ENCODE measurements around the gene SRGAP1.

Gene SRGAP1

GRCh38 chr12:64172143-64172970 lies 327.9 kb downstream of the SRGAP1 start:
- in situ Hi-C loops (cut with HindIII; ENCODE audit: low sequenced_read_pairs) = no loop called here
- DNase-seq (ENCODE audit: low read depth) = no peak
- H3K4me3 ChIP-seq (ENCODE audit: low read depth, low read length) = no peak overlapping the region
- TF ChIP-seq, protein P1, sequence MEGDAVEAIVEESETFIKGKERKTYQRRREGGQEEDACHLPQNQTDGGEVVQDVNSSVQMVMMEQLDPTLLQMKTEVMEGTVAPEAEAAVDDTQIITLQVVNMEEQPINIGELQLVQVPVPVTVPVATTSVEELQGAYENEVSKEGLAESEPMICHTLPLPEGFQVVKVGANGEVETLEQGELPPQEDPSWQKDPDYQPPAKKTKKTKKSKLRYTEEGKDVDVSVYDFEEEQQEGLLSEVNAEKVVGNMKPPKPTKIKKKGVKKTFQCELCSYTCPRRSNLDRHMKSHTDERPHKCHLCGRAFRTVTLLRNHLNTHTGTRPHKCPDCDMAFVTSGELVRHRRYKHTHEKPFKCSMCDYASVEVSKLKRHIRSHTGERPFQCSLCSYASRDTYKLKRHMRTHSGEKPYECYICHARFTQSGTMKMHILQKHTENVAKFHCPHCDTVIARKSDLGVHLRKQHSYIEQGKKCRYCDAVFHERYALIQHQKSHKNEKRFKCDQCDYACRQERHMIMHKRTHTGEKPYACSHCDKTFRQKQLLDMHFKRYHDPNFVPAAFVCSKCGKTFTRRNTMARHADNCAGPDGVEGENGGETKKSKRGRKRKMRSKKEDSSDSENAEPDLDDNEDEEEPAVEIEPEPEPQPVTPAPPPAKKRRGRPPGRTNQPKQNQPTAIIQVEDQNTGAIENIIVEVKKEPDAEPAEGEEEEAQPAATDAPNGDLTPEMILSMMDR (IDR thresholded peaks at IDR 0.05; ENCODE audit: low read depth, low read length, missing control alignments) = no peak

GRCh38 chr12:64173456-64173855 lies 329.0 kb downstream of the SRGAP1 start:
- DNase-seq (ENCODE audit: low read depth) = no peak
- in situ Hi-C loops (cut with HindIII; ENCODE audit: low sequenced_read_pairs) = no loop called here
- H3K4me3 ChIP-seq (ENCODE audit: low read depth, low read length) = no peak overlapping the region
- TF ChIP-seq, protein P1 (IDR thresholded peaks at IDR 0.05; ENCODE audit: low read depth, low read length, missing control alignments) = no peak

DNA sequence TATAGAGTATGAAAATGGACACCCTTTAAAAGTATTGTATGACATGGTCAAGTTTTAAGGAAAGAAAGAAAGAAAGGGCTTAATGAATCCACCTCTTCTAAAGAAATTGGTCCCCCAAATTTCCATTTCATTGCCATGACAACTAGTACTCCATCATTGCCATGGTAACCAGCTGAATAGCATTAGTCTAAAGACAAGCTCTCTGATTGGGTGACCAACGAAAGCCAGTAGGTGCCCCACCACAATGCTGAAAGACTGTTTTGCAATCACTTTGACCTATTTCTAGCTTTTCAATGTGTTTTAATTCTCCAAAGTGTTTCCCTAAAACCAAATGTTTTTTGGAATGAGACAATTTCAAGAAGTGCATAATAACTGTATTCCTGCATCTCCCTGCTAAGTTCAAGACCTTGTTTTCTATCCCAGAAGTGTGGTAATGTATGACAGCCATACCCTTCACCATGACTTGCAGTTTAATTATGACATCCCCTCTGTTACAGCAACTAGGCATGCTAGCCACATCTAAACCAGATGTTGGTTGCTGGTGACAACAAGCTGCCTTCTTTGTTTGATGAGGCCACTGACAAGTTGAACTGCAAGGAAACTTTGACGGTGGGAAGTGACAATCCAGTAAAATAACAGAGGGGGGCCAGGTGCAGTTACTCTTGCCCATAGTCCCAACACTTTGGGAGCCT lies 330.9 kb downstream of the SRGAP1 start:
- in situ Hi-C loops (cut with HindIII; ENCODE audit: low sequenced_read_pairs) = no loop called here
- no peak for DNase-seq (ENCODE audit: low read depth)
- TF ChIP-seq, protein P1 (IDR thresholded peaks at IDR 0.05; ENCODE audit: low read depth, low read length, missing control alignments) = no peak

GRCh38 chr12:64177001-64177400 lies 332.5 kb downstream of the SRGAP1 start:
- TF ChIP-seq, protein P1 (IDR thresholded peaks at IDR 0.05; ENCODE audit: low read depth, low read length, missing control alignments) = no peak
- in situ Hi-C loops (cut with HindIII; ENCODE audit: low sequenced_read_pairs) = no loop called here
- no peak for DNase-seq (ENCODE audit: low read depth)
- H3K4me3 ChIP-seq (ENCODE audit: low read depth, low read length) = no peak overlapping the region

More for the DNA sequence above, 330.9 kb downstream of the SRGAP1 start:
- no peak overlapping the region for H3K4me3 ChIP-seq (ENCODE audit: low read depth, low read length)

DNA sequence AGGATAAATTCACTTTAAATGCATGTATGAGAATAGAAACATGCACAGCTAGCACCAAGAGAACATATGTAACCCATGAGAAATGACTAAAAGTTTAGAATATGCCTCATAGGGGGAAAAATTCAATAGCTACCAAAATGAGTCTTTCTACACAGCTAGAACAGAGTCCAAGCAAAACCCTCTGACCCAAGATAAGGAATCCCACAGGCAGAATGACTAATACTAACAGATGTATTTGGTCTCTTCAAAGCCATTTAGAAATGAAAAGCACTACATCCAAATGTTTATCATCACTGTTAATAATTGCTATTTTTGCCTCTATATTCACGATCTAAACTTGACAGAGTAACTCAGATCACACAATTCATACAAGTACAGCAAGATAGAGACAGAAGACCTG lies 333.6 kb downstream of the SRGAP1 start:
- DNase-seq (ENCODE audit: low read depth) = peak; percentile 38
- TF ChIP-seq, protein P1 (IDR thresholded peaks at IDR 0.05; ENCODE audit: low read depth, low read length, missing control alignments) = no peak
- no peak overlapping the region for H3K4me3 ChIP-seq (ENCODE audit: low read depth, low read length)
- in situ Hi-C loops (cut with HindIII; ENCODE audit: low sequenced_read_pairs) = no loop called here

- TF ChIP-seq, protein P1 (IDR thresholded peaks at IDR 0.05; ENCODE audit: low read depth, low read length, missing control alignments) = no peak
Observed at GRCh38 chr12:64180951-64181350, 336.5 kb downstream of the SRGAP1 start.

More at GRCh38 chr12:64180951-64181350, 336.5 kb downstream of the SRGAP1 start:
- no peak overlapping the region for H3K4me3 ChIP-seq (ENCODE audit: low read depth, low read length)
- in situ Hi-C loops (cut with HindIII; ENCODE audit: low sequenced_read_pairs) = loop anchor here (10.0 kb wide), 1 partner anchor 86 kb away; no protein-coding TSS in a partner anchor
- no peak for DNase-seq (ENCODE audit: low read depth)

Measured in astrocyte of the cerebellum (primary cell).